Activated CD4-positive, CD25-positive, alpha-beta regulatory T cell treated with anti-CD3 and anti-CD28 coated beads, Interleukin-2, amount 50 U/mL, for 72 hours (primary cell): ENCODE measurements around the gene NFKBIA.
"Not testable (repeated sequence)": the region's sequence is repeated elsewhere in the genome, so short reads cannot be mapped to it uniquely, and the experiment has no call there.

Source experiments
- DNase-seq: peaks from one replicate; pipeline ENCODE4 v3.0.0; 2021

NFKBIA gene

GRCh38 chr14:35389315-35389667 lies 15.3 kb downstream of the NFKBIA start:
- DNase-seq, result no peak

- DNase-seq, result no peak
Observed at GRCh38 chr14:35388656-35389314, 15.8 kb downstream of the NFKBIA start.

- DNase-seq, result no peak
Observed at GRCh38 chr14:35387713-35388579, 16.6 kb downstream of the NFKBIA start.

- DNase-seq, result no peak
Observed at GRCh38 chr14:35387219-35387618, 17.3 kb downstream of the NFKBIA start.

GRCh38 chr14:35386673-35387125 lies 17.9 kb downstream of the NFKBIA start:
- DNase-seq, result no peak

- DNase-seq, result no peak
Observed at GRCh38 chr14:35385042-35385839, 19.3 kb downstream of the NFKBIA start.

GRCh38 chr14:35384455-35385041 lies 20.0 kb downstream of the NFKBIA start:
- no peak for DNase-seq

- DNase-seq, result no peak
Observed at GRCh38 chr14:35383569-35384454, 20.7 kb downstream of the NFKBIA start.

- no peak for DNase-seq
Observed at GRCh38 chr14:35380794-35381193, 23.8 kb downstream of the NFKBIA start.

- not testable (repeated sequence) for DNase-seq
Observed at GRCh38 chr14:35379234-35379933, 25.2 kb downstream of the NFKBIA start.

- no peak for DNase-seq
Observed at GRCh38 chr14:35378425-35379233, 25.9 kb downstream of the NFKBIA start.

- DNase-seq, result no peak
Observed at GRCh38 chr14:35375558-35376025, 29.0 kb downstream of the NFKBIA start.

GRCh38 chr14:35374263-35374712 lies 30.3 kb downstream of the NFKBIA start:
- no peak for DNase-seq

- not testable (repeated sequence) for DNase-seq
Observed at GRCh38 chr14:35373208-35373607, 31.3 kb downstream of the NFKBIA start.

- no peak for DNase-seq
Observed at GRCh38 chr14:35370969-35371368, 33.6 kb downstream of the NFKBIA start.

GRCh38 chr14:35369701-35370191 lies 34.8 kb downstream of the NFKBIA start:
- DNase-seq, result no peak

- DNase-seq, result no peak
Observed at GRCh38 chr14:35368583-35369392, 35.8 kb downstream of the NFKBIA start.

GRCh38 chr14:35368139-35368460 lies 36.4 kb downstream of the NFKBIA start:
- no peak for DNase-seq

- no peak for DNase-seq
Observed at GRCh38 chr14:35367056-35367372, 37.5 kb downstream of the NFKBIA start.
